PC-3 (cell line): ENCODE measurements around the gene HS3ST5. TPM values are rescaled to one million over a fixed set of nuclear protein-coding genes. Genes with fewer than 3 reads are reported as not detected.
A peak's percentile ranks its signal among the peaks of the same experiment; 100 is the strongest.

Experiments
- ATAC-seq: fragments of 200-7000 bp; cut with Tn5 transposase; 2 replicates; pipeline ENCODE4 v1.9.1; 2020; ENCODE audit warnings: mild to moderate bottlenecking, moderate library complexity
- BruUV-seq: library from RNA; stranded (reverse); fragments of 400-500 nt; replicated peaks from 2 replicates; lab custom pipeline; 2021; lab: Mats Ljungman, UMichigan
- CTCF ChIA-PET: fragments of 300-600 bp; sonication (Branson Sonifier 250); formaldehyde crosslinking; loops from one replicate; lab custom pipeline; 2022; ENCODE audit warnings: antibody characterized with exemption; lab: Charles Lee
- POLR2A ChIA-PET: fragments of 300-600 bp; sonication (Branson Sonifier 250); formaldehyde crosslinking; loops from one replicate; lab custom pipeline; 2022; ENCODE audit warnings: antibody characterized with exemption; ENCODE audit not compliant: unreplicated experiment; lab: Charles Lee
- DNase-seq: peaks from one replicate; pipeline ENCODE4 v3.0.0-alpha.2; 2015
- H2AFZ ChIP-seq: fragments of 300-600 bp; sonication (generic); 2 replicates; pipeline ENCODE4 v1.6.0; 2016; ENCODE audit warnings: antibody characterized with exemption, low read length
- H3F3A ChIP-seq: fragments of 300-600 bp; sonication (generic); one replicate; pipeline ENCODE4 v1.6.0; 2017; ENCODE audit warnings: antibody characterized with exemption, low read length, control low read depth, mild to moderate bottlenecking; ENCODE audit not compliant: unreplicated experiment
- H3K27ac ChIP-seq: fragments of 300-600 bp; sonication (generic); 2 replicates; pipeline ENCODE4 v1.5.1; 2016; ENCODE audit warnings: mild to moderate bottlenecking, low read length
- H3K27me3 ChIP-seq: fragments of 300-600 bp; sonication (generic); 2 replicates; pipeline ENCODE4 v1.6.1; 2016; ENCODE audit warnings: low read length, mixed read lengths
- H3K36me3 ChIP-seq: fragments of 300-600 bp; sonication (generic); 2 replicates; pipeline ENCODE4 v1.6.1; 2016; ENCODE audit warnings: low read depth, mixed run types, low read length, mixed read lengths
- H3K4me1 ChIP-seq: fragments of 300-600 bp; sonication (generic); 2 replicates; pipeline ENCODE4 v1.5.1; 2016; ENCODE audit warnings: low read length; ENCODE audit not compliant: insufficient read depth
- H3K4me2 ChIP-seq: fragments of 300-600 bp; sonication (generic); 2 replicates; pipeline ENCODE4 v1.6.0; 2016; ENCODE audit warnings: low read length
- H3K4me3 ChIP-seq: fragments of 300-600 bp; sonication (generic); 2 replicates; pipeline ENCODE4 v1.5.1; 2016; ENCODE audit warnings: mild to moderate bottlenecking, low read length, mixed read lengths
- H3K79me2 ChIP-seq: fragments of 300-600 bp; sonication (generic); 2 replicates; pipeline ENCODE4 v1.6.1; 2017; ENCODE audit warnings: low read length, mixed read lengths
- H3K9ac ChIP-seq: fragments of 300-600 bp; sonication (generic); 2 replicates; pipeline ENCODE4 v1.6.0; 2016; ENCODE audit warnings: mild to moderate bottlenecking, low read length
- H3K9me2 ChIP-seq: fragments of 300-600 bp; sonication (generic); replicated peaks from 2 replicates; pipeline ENCODE4 v1.6.1; 2016; ENCODE audit warnings: mixed run types, low read length, mixed read lengths
- H3K9me3 ChIP-seq: fragments of 300-600 bp; sonication (generic); 2 replicates; pipeline ENCODE4 v1.6.1; 2016; ENCODE audit warnings: low read length, mixed read lengths
- H4K20me1 ChIP-seq: fragments of 300-600 bp; sonication (generic); 2 replicates; pipeline ENCODE4 v1.6.1; 2016; ENCODE audit warnings: low read length, mixed read lengths
- EZH2 ChIP-seq: fragments of 300-600 bp; sonication (generic); IDR thresholded peaks from one replicate; pipeline ENCODE4 v1.6.1; 2017; ENCODE audit warnings: antibody characterized with exemption, mild to moderate bottlenecking, low read length; ENCODE audit not compliant: unreplicated experiment
- EZH2phosphoT487 ChIP-seq: fragments of 300-600 bp; sonication (generic); IDR thresholded peaks from 2 replicates; pipeline ENCODE4 v1.6.1; 2018; ENCODE audit warnings: mild to moderate bottlenecking, antibody characterized with exemption, low read length, borderline replicate concordance
- intact Hi-C: fragments of 100-400 bp; cut with micrococcal nuclease; formaldehyde crosslinking; loops from 2 replicates; pipeline ENCODE4 v1.9.0; 2023
- total RNA-seq: library from RNA; depleted of rRNA; stranded (reverse); fragments of >200 nt; gene quantifications from 2 replicates; pipeline ENCODE4 v1.2.3, GENCODE V29; 2014
- TF ChIP-seq, protein P1 (sequence below): fragments of 300-600 bp; sonication (generic); conservative IDR thresholded peaks from 2 replicates; pipeline ENCODE4 v1.5.1; 2017; ENCODE audit warnings: antibody characterized with exemption, low read depth, mild to moderate bottlenecking, low read length

HS3ST5 gene
- total RNA-seq, 1 experiment from 2014 or later, result 1.2 TPM

DNA sequence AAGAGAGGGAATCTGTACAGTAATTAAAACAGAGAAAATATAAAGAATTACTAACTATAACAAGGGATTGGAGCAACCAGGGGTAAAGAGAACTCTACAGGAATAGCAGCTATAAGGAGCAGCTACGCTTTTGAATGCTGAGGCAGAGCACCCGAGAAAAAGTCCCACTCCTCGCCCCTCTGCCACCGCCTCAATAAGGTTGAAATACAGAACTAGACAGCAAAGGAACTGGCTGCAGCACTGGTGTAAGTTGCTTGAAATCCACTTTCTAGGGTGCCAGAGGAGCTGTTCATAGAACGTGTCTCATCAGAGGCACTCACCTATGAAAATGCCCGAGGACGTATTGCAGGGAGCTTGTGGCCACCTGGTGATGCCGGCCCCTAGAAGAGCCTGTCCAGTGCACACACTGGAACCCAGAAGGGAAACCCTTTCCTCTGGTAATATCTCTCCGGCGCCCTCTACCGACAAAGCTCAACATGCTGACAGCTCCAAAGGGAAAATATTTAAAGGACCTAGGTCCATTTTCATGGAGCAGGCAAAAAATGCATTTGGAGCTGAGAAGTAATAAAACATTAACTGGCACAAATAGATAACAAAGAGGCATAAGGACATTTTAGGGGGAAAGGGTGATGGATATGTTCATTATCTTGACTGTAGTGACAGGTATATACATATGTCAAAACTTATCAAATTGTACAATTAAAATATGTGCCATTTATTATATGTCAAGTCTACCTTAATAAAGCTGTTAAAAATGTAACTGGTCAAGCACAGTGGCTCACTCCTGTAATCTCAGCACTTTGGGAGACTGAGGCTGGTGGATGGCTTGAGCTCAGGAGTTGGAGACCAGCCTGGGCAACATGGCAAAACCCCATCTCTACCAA, 234.5 kb downstream of the HS3ST5 start:
- intact Hi-C loops, result loop anchor here (1.0 kb wide), 1 partner anchor 113 kb away; no protein-coding TSS in a partner anchor
- Histone ChIP-seq H3K4me2 (no peak overlapping the region), H4K20me1 (no peaks in the 10 kb centered on the region), H3F3A (no peaks in the 10 kb centered on the region), H2AFZ (0 out of 2 replicates have a peak overlapping the region, but pooled peaks have one; percentile 26), H3K9ac (no peak overlapping the region), H3K4me1 (no peaks in the 10 kb centered on the region), H3K9me3 (no peaks in the 10 kb centered on the region), H3K4me3 (no peak overlapping the region), H3K79me2 (no peaks in the 10 kb centered on the region), H3K27me3 (no peaks in the 10 kb centered on the region), H3K36me3 (no peaks in the 10 kb centered on the region), H3K27ac (no peak overlapping the region), H3K9me2 (no peaks in the 10 kb centered on the region)
- no peak for TF ChIP-seq EZH2phosphoT487
- TF ChIP-seq, protein P1, sequence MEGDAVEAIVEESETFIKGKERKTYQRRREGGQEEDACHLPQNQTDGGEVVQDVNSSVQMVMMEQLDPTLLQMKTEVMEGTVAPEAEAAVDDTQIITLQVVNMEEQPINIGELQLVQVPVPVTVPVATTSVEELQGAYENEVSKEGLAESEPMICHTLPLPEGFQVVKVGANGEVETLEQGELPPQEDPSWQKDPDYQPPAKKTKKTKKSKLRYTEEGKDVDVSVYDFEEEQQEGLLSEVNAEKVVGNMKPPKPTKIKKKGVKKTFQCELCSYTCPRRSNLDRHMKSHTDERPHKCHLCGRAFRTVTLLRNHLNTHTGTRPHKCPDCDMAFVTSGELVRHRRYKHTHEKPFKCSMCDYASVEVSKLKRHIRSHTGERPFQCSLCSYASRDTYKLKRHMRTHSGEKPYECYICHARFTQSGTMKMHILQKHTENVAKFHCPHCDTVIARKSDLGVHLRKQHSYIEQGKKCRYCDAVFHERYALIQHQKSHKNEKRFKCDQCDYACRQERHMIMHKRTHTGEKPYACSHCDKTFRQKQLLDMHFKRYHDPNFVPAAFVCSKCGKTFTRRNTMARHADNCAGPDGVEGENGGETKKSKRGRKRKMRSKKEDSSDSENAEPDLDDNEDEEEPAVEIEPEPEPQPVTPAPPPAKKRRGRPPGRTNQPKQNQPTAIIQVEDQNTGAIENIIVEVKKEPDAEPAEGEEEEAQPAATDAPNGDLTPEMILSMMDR, result peak; percentile 80
- no TSS peak for BruUV-seq
- ChIA-PET CTCF (interaction anchor here (0.6 to 1.6 kb wide), 5 partner anchors 89 to 1939 kb away, joined by 3 to 22 read pairs (median 3); no protein-coding TSS in a partner anchor), POLR2A (no interaction called here)
- peak; percentile 85 for DNase-seq
- peak; percentile 81 for ATAC-seq

- intact Hi-C loops, result no loop called here
Measured at GRCh38 chr6:114106020-114106419, 236.8 kb downstream of the HS3ST5 start.

More at GRCh38 chr6:114106020-114106419, 236.8 kb downstream of the HS3ST5 start:
- no peaks in the 10 kb centered on the region for H3K36me3 ChIP-seq
- no peaks in the 10 kb centered on the region for H3K9me2 ChIP-seq
- no peak overlapping the region for H3K27ac ChIP-seq
- no peak overlapping the region for H2AFZ ChIP-seq
- no peaks in the 10 kb centered on the region for H3K9me3 ChIP-seq
- no peak for DNase-seq
- TF ChIP-seq EZH2phosphoT487, result no peak
- TF ChIP-seq, protein P1, result no peak
- TF ChIP-seq EZH2, result no peak
- no peak overlapping the region for H3K4me2 ChIP-seq
- no peaks in the 10 kb centered on the region for H4K20me1 ChIP-seq
- ChIA-PET POLR2A (no interaction called here), CTCF (no interaction called here)
- H3K9ac ChIP-seq, result no peak overlapping the region
- no peak overlapping the region for H3K4me3 ChIP-seq
- ATAC-seq, result no peak
- no peaks in the 10 kb centered on the region for H3K4me1 ChIP-seq
- H3K27me3 ChIP-seq, result no peaks in the 10 kb centered on the region
- no peaks in the 10 kb centered on the region for H3K79me2 ChIP-seq
- H3F3A ChIP-seq, result no peaks in the 10 kb centered on the region
- no TSS peak for BruUV-seq
